ENCODE data around the gene HIBADH.

DNA sequence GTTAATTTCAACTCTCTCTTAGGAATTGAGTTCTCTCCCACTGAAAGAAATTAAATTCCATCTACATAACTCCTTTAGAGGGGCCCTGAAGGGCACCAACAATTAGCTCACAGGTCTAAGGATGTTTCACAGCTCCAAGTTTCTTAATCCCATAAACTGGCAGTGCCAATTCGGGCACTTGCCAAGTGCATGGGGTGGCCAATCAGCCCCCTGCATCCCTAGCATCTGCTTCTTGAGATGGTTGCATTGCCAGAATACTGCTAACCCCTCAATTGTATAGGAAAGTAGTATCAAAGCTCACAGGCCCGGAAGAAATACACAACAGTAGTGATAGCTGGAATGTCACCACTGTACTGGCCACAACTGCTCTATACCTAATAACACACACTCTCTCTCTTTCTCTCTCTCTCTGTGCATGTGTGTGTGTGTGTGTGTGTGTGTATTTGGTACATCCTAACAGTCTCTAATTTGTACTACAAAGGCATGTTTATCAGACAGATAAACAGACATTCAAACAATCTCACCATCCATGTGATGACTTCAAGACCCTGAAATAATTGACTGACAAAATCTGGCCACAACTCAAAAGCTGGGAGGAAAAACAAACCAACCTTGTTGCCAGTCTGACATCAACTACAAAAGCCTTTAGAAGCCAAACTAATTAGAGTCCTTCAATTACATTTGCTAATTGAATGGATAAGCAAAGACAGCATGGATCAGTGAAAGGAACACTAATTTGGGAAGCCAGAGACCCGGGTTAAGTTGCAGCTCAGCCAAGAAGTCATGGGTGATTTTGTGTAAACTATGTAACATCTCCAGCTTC lies 27.8 kb downstream of the HIBADH start:
- TF ChIP-seq POLR2AphosphoS5 (IDR thresholded peaks at IDR 0.05; ENCODE audit: low read depth) = no peak
- TF ChIP-seq CTCF (IDR thresholded peaks at IDR 0.05; ENCODE audit: insufficient read depth, low read length) = no peak
- TF ChIP-seq, protein P1, sequence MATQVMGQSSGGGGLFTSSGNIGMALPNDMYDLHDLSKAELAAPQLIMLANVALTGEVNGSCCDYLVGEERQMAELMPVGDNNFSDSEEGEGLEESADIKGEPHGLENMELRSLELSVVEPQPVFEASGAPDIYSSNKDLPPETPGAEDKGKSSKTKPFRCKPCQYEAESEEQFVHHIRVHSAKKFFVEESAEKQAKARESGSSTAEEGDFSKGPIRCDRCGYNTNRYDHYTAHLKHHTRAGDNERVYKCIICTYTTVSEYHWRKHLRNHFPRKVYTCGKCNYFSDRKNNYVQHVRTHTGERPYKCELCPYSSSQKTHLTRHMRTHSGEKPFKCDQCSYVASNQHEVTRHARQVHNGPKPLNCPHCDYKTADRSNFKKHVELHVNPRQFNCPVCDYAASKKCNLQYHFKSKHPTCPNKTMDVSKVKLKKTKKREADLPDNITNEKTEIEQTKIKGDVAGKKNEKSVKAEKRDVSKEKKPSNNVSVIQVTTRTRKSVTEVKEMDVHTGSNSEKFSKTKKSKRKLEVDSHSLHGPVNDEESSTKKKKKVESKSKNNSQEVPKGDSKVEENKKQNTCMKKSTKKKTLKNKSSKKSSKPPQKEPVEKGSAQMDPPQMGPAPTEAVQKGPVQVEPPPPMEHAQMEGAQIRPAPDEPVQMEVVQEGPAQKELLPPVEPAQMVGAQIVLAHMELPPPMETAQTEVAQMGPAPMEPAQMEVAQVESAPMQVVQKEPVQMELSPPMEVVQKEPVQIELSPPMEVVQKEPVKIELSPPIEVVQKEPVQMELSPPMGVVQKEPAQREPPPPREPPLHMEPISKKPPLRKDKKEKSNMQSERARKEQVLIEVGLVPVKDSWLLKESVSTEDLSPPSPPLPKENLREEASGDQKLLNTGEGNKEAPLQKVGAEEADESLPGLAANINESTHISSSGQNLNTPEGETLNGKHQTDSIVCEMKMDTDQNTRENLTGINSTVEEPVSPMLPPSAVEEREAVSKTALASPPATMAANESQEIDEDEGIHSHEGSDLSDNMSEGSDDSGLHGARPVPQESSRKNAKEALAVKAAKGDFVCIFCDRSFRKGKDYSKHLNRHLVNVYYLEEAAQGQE (IDR thresholded peaks at IDR 0.05; ENCODE audit: insufficient replicate concordance, low read depth) = no peak
- no peak for TF ChIP-seq GABPA (IDR thresholded peaks at IDR 0.05; ENCODE audit: low read depth)
- TF ChIP-seq SPI1 (IDR thresholded peaks at IDR 0.05; ENCODE audit: borderline replicate concordance, low read depth) = no peak
